ENCODE measurements around the gene RHOG.

The RHOG gene

DNA sequence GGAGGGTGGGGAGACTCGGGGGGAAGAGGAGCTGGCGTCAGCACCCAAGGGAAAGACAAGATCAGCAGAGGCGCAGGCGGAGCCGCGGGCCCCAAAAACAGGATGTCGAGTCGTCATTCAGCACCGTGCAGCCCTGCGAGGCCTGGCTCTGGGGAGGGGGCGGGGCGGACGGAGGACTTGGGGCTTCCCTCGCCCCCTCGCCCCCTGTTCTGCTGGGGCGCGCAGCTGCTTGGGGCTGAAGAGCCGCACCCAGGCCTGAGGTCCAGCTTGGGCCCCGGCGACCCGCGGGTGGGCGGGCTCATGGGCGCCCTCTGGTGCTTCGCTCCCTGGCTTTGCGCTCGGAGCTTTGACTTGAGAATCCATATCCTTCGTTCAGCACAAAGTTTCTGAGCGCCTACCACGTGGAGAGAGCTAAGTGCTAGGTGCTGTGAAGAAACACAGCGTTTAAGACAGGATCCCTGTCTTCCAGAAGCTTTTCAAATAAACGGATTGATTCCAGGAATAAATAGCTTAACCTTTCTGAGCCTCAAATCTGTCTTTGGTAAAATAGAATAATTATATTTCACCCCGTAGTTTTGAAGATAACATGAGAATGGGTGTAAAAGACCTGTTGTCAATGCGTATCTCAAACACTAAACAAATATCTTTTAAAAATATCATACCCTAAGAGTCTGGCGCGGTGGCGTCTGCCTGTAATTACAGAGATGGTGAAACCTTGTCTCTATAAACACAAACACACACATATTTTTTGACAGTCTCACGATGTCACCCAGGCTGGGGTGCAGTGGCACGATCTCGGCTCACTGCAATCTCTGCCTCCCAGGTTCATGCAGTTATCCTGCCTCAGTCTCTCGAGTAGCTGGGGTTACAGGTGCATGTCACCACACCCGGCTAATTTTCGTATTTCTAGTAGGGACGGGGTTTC lies 929 bp upstream of the RHOG start:
- peak overlapping the region; percentile 77 for H3K27ac ChIP-seq (ENCODE audit: low read length)

DNA sequence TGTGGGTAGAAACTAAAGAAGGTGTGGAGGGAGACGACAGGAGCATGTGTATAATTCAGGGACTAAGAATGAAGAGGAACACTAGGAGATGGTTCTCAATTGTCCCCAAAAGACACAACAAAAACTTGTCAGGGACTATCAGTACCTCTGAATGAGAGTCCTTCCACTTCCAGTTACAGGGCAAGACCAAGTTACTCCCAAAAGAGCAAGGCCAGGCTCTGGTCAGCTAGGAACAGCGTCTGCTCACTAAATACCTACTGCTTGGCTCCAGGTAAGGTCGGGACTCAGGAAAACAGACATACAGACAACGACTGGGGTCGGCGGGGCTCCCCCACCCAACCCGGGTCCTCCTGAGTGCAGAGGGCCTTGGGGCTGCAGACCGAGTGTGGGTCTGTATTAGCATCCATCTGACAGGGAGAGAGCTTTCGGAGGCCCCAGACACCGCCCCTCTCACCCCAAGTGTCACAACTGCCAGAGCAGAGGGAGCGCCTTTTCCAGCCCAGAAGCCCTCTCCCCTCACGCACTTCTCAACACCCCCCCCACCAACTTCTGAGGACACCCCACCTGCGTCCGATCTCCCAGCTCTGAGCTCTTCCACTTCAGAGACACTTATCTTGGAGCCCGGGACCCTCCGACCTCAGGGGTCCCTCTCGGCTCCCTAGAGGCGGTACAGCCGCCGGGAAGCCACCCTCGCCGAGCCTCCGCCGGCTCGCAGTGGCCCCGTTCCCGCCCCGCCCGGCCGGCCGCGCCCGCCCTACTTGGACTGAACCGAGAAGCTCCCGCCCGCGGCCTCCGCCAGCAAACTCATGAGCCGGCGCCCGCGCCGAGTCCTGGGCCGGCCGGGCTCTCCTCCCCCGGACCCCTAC lies 522 bp downstream of the RHOG start:
- Histone ChIP-seq H3K27me3 (ENCODE audit: low read depth, low read length) (no peaks in the 10 kb centered on the region), H3K27ac (ENCODE audit: low read length) (peak overlapping the region; percentile 81), H3K4me1 (ENCODE audit: control insufficient read depth in 1 of 2, insufficient read depth in 2 of 2, low read length in 2 of 2) (peaks cover 12 to 28% of the 10 kb centered on the region in 2 donors), H3K9me3 (ENCODE audit: control insufficient read depth in 1 of 2, low read length in 2 of 2) (no peaks in the 10 kb centered on the region), H3K4me3 (ENCODE audit: low read depth in 1 of 2, low read length in 2 of 2) (peak overlapping the region; percentile 62 to 88), H3K36me3 (ENCODE audit: control insufficient read depth in 1 of 2, insufficient read depth in 2 of 2, low read length in 2 of 2) (no peaks in the 10 kb centered on the region)

More for the DNA sequence above, 929 bp upstream of the RHOG start:
- Histone ChIP-seq H3K4me1 (ENCODE audit: control insufficient read depth in 1 of 2, insufficient read depth in 2 of 2, low read length in 2 of 2) (peaks cover 8 to 28% of the 10 kb centered on the region in 2 donors), H3K36me3 (ENCODE audit: control insufficient read depth in 1 of 2, insufficient read depth in 2 of 2, low read length in 2 of 2) (no peaks in the 10 kb centered on the region), H3K27me3 (ENCODE audit: low read depth, low read length) (no peaks in the 10 kb centered on the region), H3K9me3 (ENCODE audit: control insufficient read depth in 1 of 2, low read length in 2 of 2) (no peaks in the 10 kb centered on the region), H3K4me3 (ENCODE audit: low read depth in 1 of 2, low read length in 2 of 2) (peak overlapping the region; percentile 42 to 62)

DNA sequence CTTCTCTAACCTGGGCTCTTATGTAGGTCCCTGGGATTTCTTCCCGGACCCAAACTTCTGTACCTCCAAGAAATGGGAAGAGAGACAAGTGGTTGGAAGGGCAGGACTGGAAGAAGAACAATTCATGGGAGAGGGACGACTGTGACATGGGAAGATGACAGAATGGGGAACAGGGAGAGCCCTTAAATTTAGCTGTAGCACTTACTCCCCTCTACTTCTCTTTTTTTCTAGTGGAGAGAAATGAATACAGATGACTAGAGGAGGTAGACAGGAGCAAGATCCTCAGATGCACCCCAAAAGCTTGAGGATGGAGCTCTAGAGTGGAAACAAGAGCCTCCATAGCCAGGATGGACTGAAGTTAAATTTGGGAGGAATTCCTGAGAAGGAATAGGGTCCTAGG lies 2.3 kb downstream of the RHOG start:
- Histone ChIP-seq H3K4me3 (ENCODE audit: low read depth in 1 of 2, low read length in 2 of 2) (peak overlapping the region; percentile 49 to 88), H3K9me3 (ENCODE audit: control insufficient read depth in 1 of 2, low read length in 2 of 2) (no peaks in the 10 kb centered on the region), H3K36me3 (ENCODE audit: control insufficient read depth in 1 of 2, insufficient read depth in 2 of 2, low read length in 2 of 2) (no peaks in the 10 kb centered on the region), H3K27ac (ENCODE audit: low read length) (peak overlapping the region; percentile 81), H3K4me1 (ENCODE audit: control insufficient read depth in 1 of 2, insufficient read depth in 2 of 2, low read length in 2 of 2) (peaks cover 19 to 28% of the 10 kb centered on the region in 2 donors), H3K27me3 (ENCODE audit: low read depth, low read length) (no peaks in the 10 kb centered on the region)

DNA sequence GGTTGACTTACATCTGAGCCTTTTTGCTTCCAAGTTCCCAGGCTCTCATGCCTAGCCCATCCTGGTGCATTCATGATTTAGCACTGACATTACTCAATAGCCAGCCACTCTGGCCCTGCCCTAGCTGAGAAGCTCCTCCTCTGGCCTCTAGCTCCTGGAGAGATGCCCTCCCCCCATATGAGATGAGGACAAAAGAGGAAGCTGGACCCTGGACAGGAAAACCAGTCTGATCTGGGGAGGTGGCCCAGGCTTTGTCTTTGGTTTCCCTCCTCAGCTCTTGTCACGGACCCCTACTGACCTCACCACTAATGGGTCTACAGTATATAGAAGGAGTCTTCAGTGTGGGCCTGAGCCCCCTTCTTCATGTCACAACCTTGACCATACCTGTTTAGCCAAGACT lies 3.0 kb downstream of the RHOG start:
- Histone ChIP-seq H3K9me3 (ENCODE audit: control insufficient read depth in 1 of 2, low read length in 2 of 2) (no peaks in the 10 kb centered on the region), H3K4me3 (ENCODE audit: low read depth in 1 of 2, low read length in 2 of 2) (peak overlapping the region; percentile 49 to 88), H3K27ac (ENCODE audit: low read length) (peak overlapping the region; percentile 75), H3K27me3 (ENCODE audit: low read depth, low read length) (no peaks in the 10 kb centered on the region), H3K4me1 (ENCODE audit: control insufficient read depth in 1 of 2, insufficient read depth in 2 of 2, low read length in 2 of 2) (peaks cover 22 to 35% of the 10 kb centered on the region in 2 donors), H3K36me3 (ENCODE audit: control insufficient read depth in 1 of 2, insufficient read depth in 2 of 2, low read length in 2 of 2) (no peaks in the 10 kb centered on the region)

DNA sequence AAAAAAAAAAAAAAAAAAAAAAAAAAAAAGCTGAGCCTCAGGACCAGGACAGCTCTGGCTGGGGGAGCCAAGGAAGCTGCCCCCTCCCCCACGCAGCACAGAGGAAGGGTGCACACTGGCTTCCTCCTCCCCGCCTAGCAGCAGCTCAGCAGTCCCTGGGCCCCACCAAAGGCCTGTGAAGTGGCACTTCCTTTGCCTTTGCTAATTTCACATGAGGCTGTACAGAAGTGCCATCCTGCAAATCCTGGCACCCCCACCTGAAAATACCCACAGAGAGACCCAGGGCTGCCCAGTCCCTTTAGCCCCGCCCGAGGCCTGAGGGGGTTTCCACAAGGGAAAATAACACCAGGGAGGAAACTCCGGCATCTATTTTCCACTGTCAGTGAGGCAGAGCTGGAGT lies 3.9 kb downstream of the RHOG start:
- no peaks in the 10 kb centered on the region for H3K27me3 ChIP-seq (ENCODE audit: low read depth, low read length)
- H3K9me3 ChIP-seq (ENCODE audit: control insufficient read depth in 1 of 2, low read length in 2 of 2) = no peaks in the 10 kb centered on the region
- H3K36me3 ChIP-seq (ENCODE audit: control insufficient read depth in 1 of 2, insufficient read depth in 2 of 2, low read length in 2 of 2) = no peaks in the 10 kb centered on the region
- H3K4me1 ChIP-seq (ENCODE audit: control insufficient read depth in 1 of 2, insufficient read depth in 2 of 2, low read length in 2 of 2) = peaks cover 31 to 41% of the 10 kb centered on the region in 2 donors
- peak overlapping the region; percentile 75 for H3K27ac ChIP-seq (ENCODE audit: low read length)
- peak overlapping the region in 1 of 2 donors; percentile 88 for H3K4me3 ChIP-seq (ENCODE audit: low read depth in 1 of 2, low read length in 2 of 2)

DNA sequence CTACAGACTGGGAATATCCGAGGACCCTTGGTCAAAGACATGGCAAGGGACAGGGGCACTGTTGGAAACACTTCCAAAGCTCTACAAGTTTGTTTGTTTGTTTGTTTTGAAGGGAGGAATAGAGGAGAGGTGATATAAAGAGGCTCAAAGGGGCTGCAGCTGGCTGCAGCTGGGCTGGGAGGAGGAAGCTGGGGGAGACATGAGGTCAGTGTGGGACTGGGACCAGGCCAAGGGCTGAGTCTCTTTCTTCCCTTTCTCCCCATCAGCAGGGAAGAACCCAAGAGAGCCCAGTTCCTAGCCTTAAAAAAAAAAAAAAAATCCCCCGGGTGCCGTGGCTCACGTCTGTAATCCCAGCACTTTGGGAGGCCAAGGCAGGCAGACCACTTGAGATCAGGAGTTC lies 5.0 kb downstream of the RHOG start:
- H3K4me3 ChIP-seq (ENCODE audit: low read depth in 1 of 2, low read length in 2 of 2) = no peak overlapping the region
- H3K4me1 ChIP-seq (ENCODE audit: control insufficient read depth in 1 of 2, insufficient read depth in 2 of 2, low read length in 2 of 2) = peaks cover 32 to 41% of the 10 kb centered on the region in 2 donors
- H3K36me3 ChIP-seq (ENCODE audit: control insufficient read depth in 1 of 2, insufficient read depth in 2 of 2, low read length in 2 of 2) = peaks cover 0 to under 1% of the 10 kb centered on the region in 2 donors
- H3K9me3 ChIP-seq (ENCODE audit: control insufficient read depth in 1 of 2, low read length in 2 of 2) = no peaks in the 10 kb centered on the region
- no peaks in the 10 kb centered on the region for H3K27me3 ChIP-seq (ENCODE audit: low read depth, low read length)
- peak overlapping the region; percentile 46 for H3K27ac ChIP-seq (ENCODE audit: low read length)

DNA sequence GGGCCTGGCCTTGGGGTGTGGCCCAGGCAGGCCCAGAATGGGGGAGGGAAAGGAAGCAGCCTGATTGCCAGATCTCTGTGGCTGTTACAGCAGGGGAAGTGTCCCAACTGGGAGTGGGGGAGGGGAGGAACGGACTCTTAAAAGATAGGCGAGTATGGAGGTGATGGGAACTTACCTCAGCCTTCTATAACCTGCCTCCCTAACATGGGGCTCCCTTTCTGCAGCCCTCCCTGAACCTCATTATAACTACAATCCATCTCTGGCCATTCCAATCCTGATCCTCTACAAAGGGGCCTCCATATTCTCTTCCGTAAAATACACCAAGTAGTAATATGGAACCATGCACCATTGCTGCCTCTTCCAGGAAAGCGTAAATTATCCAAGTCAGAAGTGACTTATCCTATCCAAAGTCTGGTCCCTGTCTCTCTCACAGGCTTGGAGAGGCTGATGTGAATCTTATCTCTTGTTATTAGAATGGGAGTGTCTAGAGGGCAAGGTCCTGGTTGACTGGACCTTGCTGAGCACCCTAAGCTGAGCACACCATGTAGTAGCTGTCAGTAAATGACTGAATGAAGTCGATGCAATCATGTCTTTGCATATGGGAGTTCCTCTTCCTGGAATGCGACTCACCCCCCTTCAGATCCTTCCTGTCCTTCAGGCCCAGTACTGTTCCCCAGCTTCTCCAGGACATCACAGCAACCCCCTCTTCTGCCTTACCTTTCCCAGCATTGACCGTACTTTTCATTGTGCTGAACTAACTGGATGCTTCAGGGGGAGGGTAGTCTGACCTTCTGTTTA lies 5.9 kb downstream of the RHOG start:
- H3K27ac ChIP-seq (ENCODE audit: low read length) = peak overlapping the region; percentile 46
- peaks cover 32 to 40% of the 10 kb centered on the region in 2 donors for H3K4me1 ChIP-seq (ENCODE audit: control insufficient read depth in 1 of 2, insufficient read depth in 2 of 2, low read length in 2 of 2)
- no peaks in the 10 kb centered on the region for H3K27me3 ChIP-seq (ENCODE audit: low read depth, low read length)
- peaks cover 0 to 4% of the 10 kb centered on the region in 2 donors for H3K36me3 ChIP-seq (ENCODE audit: control insufficient read depth in 1 of 2, insufficient read depth in 2 of 2, low read length in 2 of 2)
- H3K4me3 ChIP-seq (ENCODE audit: low read depth in 1 of 2, low read length in 2 of 2) = no peak overlapping the region
- H3K9me3 ChIP-seq (ENCODE audit: control insufficient read depth in 1 of 2, low read length in 2 of 2) = no peaks in the 10 kb centered on the region

DNA sequence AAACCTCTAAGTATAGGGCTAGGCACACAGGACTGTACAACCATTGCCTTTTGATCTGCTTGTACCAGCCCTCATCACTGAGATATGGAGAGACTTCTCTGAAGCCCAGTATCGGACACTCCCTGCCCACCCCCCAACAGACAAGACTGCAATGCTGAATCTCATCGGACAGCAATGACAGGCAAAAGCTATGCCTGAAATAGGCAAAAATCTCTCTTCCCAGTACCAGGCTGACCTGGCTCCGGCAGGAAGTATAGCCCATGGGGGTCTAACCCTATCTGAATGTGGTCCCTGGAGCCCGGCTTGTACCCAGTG lies 6.5 kb downstream of the RHOG start:
- Histone ChIP-seq H3K4me1 (ENCODE audit: control insufficient read depth in 1 of 2, insufficient read depth in 2 of 2, low read length in 2 of 2) (peaks cover 32 to 35% of the 10 kb centered on the region in 2 donors), H3K27me3 (ENCODE audit: low read depth, low read length) (no peaks in the 10 kb centered on the region), H3K4me3 (ENCODE audit: low read depth in 1 of 2, low read length in 2 of 2) (no peak overlapping the region), H3K9me3 (ENCODE audit: control insufficient read depth in 1 of 2, low read length in 2 of 2) (no peaks in the 10 kb centered on the region), H3K27ac (ENCODE audit: low read length) (no peak overlapping the region), H3K36me3 (ENCODE audit: control insufficient read depth in 1 of 2, insufficient read depth in 2 of 2, low read length in 2 of 2) (peaks cover 0 to 7% of the 10 kb centered on the region in 2 donors)

DNA sequence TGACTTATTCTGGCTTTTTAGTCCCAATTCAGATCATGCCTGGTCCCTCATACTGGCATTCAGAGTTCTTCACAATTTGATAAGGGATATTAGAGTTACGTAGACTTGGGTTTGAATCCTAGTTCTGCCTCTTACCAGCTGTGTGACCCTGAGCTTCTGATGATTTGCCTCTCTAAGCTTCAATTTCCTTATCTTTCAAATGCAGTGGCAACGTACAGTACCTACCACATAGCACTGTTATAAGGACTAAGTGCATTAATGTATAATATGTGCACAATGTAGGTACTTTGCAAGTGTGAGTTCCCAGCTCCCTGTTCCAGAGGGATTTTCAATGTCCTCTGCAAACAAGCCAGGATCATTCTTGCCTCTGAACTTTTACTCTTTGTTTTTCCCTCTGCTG lies 7.3 kb downstream of the RHOG start:
- H3K9me3 ChIP-seq (ENCODE audit: control insufficient read depth in 1 of 2, low read length in 2 of 2) = no peaks in the 10 kb centered on the region
- H3K4me1 ChIP-seq (ENCODE audit: control insufficient read depth in 1 of 2, insufficient read depth in 2 of 2, low read length in 2 of 2) = peaks cover 27 to 32% of the 10 kb centered on the region in 2 donors
- H3K27ac ChIP-seq (ENCODE audit: low read length) = no peak overlapping the region
- peaks cover 0 to 8% of the 10 kb centered on the region in 2 donors for H3K36me3 ChIP-seq (ENCODE audit: control insufficient read depth in 1 of 2, insufficient read depth in 2 of 2, low read length in 2 of 2)
- H3K27me3 ChIP-seq (ENCODE audit: low read depth, low read length) = no peaks in the 10 kb centered on the region
- no peak overlapping the region for H3K4me3 ChIP-seq (ENCODE audit: low read depth in 1 of 2, low read length in 2 of 2)

DNA sequence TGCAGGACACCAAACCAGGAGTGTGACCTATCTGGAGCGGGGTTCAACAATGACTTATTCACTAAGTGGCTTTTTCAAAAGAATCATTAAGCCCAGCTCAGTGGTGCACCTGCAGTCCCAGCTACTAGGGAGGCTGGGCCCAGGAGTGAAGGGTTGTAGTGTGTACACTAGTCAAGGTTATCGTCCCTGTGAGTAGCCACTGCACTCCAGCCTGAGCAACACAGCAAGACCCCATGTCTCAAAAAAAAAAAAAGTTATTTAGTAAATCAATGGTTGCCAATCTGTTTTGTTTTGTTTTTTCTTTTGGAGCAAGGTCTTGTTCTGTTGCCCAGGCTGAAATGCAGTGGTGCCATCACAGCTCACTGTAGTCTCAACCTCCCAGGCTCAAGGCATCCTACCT lies 7.9 kb downstream of the RHOG start:
- Histone ChIP-seq H3K36me3 (ENCODE audit: control insufficient read depth in 1 of 2, insufficient read depth in 2 of 2, low read length in 2 of 2) (peaks cover 3 to 13% of the 10 kb centered on the region in 2 donors), H3K27ac (ENCODE audit: low read length) (no peak overlapping the region), H3K4me1 (ENCODE audit: control insufficient read depth in 1 of 2, insufficient read depth in 2 of 2, low read length in 2 of 2) (peaks cover 21 to 32% of the 10 kb centered on the region in 2 donors), H3K27me3 (ENCODE audit: low read depth, low read length) (no peaks in the 10 kb centered on the region), H3K9me3 (ENCODE audit: control insufficient read depth in 1 of 2, low read length in 2 of 2) (no peaks in the 10 kb centered on the region), H3K4me3 (ENCODE audit: low read depth in 1 of 2, low read length in 2 of 2) (no peak overlapping the region)

Data from muscle layer of duodenum (tissue), 2 donors.